ENCODE measurements around the gene TRDMT1.

Gene TRDMT1

DNA sequence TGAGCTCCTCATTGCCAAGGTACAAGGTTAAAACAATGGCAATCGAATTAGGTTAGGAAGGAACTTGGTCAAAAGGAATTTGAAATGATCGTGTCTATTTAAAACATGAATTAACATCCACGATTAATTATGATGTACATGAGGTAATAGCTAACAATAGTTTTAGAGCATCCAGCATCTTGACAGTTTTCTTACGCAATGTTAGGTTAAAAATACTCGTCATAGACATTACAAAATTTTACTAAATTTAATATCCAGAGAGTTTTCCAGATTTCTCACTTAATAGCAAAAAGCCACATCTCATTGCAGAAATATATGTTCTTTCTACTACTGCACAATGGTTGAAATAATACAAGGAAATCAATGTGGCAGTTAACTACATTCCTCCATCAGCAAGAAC is 94.5 kb downstream of the TRDMT1 start:
- no peak for DNase-seq (ENCODE audit: low read depth in 3 of 3, low spot score in 1 of 3)

DNA sequence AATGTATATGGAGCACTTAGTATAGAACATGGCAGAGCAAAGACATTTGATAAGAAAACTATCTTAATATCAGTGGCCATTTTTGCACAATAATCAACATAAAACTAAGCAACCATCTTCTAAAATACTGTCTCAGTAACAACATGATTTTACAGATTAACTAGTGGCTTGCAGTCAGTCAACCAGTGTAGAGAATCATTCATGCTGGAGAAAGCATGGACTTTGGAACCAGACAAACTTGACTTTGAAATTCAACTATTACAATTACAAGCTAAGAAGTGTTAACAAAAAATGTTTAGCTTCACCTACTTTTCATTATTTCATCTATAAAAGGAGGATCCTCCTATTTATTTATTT is 99.6 kb downstream of the TRDMT1 start:
- DNase-seq (ENCODE audit: low read depth in 3 of 3, low spot score in 1 of 3): no peak

DNA sequence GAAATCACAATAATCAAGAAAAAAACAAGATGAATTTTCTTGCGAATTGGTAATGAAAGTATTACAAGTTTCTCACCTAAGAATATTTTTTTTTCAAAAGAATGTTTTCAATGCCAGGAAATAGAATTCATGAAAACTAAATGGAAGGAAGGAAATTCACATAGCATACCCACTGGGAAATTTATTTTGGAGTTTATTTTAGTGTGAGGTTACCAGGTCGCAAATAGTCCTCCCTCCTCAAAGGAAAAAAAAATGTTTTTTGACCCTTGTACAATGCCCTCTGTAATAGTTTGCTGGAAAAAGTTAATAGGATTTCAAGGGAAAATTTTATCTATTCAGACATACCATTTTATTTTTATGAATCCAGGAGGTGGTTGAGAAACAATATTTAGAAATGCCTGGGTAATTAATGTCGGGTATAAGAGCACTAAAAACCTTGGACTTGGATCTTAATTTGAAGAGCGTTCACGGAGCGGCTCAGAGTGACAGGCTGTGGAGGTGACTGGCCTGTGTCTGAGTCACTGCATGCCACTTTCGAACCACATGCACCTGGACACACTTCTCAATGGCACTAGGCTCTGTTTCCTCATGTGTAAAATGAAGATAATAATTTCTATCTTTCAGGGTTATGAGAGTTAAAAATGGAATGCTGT is 100.1 kb downstream of the TRDMT1 start:
- DNase-seq (ENCODE audit: low read depth in 3 of 3, low spot score in 1 of 3): no peak

DNA sequence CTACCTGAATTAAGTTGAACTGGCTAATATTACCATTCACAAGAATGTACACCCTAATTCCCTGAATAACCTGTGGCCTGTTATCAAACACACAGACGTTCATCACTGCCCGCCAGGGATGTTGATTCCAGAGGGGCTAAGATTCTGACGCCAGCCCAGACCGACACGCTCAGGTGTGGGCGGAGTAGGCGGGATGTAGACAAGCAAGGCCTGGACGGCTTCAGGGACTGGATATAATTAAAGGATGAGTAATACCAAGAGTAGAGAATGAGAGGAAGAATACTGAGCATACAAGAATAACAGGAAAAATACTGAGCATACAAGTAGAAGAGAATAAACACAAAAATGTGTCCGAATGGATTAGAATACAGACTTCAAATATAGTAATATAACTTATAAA is 100.9 kb downstream of the TRDMT1 start:
- no peak for DNase-seq (ENCODE audit: low read depth in 3 of 3, low spot score in 1 of 3)

DNA sequence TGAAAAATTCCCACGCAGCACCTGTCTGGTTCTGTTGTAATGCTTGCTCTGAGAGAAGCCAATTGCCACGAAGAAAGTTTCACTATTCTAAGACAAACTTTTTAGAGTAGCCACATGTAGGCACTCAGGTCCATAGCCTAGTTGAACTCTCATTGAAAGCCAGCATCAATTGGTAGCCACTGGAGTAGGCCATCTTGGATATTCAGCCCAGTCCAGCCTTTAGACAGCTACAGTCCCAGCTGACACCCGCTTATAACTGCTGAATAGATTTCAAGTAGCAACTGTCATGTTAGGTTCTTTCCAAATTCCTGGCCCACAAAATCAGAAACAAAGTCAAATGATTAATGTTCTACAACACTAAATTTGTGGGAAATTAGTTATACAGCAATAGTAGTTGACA is 103.5 kb downstream of the TRDMT1 start:
- DNase-seq (ENCODE audit: low read depth in 3 of 3, low spot score in 1 of 3): no peak
